ENCODE results near the gene TMPRSS3. TPM values are rescaled to one million over a fixed set of nuclear protein-coding genes. Genes with fewer than 3 reads are reported as not detected.

TMPRSS3 gene
- 1 to 10 TPM; 7.4 to 8.9 TPM for total RNA-seq

- Mint-ChIP-seq H3K27me3 (no peaks in the 10 kb centered on the region), H3K9me3 (peaks cover 4% of the 10 kb centered on the region), H3K4me3 (no peak within 1 kb of the TSS), H3K27ac (no peak within 1 kb of the TSS), H3K4me1 (peaks cover 66% of the 10 kb centered on the region), H3K36me3 (ENCODE audit: low read depth) (peaks cover 21% of the 10 kb centered on the region)
- ChIA-PET CTCF (no interaction called here), POLR2A (interaction anchor here (0.6 kb wide), 1 partner anchor 45 kb away, joined by 3 read pairs; no protein-coding TSS in a partner anchor)
- DNase-seq = no peak
Measured at GRCh38 chr21:42395905-42396651, at the start of gene TMPRSS3. TMPRSS3 (minus strand) TSS chr21:42396052; CDS start chr21:42395417, 635 bp downstream.

GRCh38 chr21:42445311-42445710, 49.5 kb upstream of the TMPRSS3 start:
- Mint-ChIP-seq H3K27me3 (no peaks in the 10 kb centered on the region), H3K27ac (no peak overlapping the region), H3K4me1 (peaks cover 28% of the 10 kb centered on the region), H3K36me3 (ENCODE audit: low read depth) (peaks cover 71% of the 10 kb centered on the region), H3K4me3 (no peak overlapping the region), H3K9me3 (no peaks in the 10 kb centered on the region)
- no peak for DNase-seq
- CTCF ChIA-PET = interaction anchor here (0.6 to 3.3 kb wide), 3 partner anchors 22 to 1472 kb away, joined by 3 to 9 read pairs (median 3); no protein-coding TSS in a partner anchor
- POLR2A ChIA-PET = no interaction called here

- ChIA-PET CTCF (interaction anchor here (0.7 to 3.3 kb wide), 3 partner anchors 21 to 134 kb away, joined by 3 to 9 read pairs (median 3); no protein-coding TSS in a partner anchor), POLR2A (no interaction called here)
- H3K27me3 Mint-ChIP-seq = no peaks in the 10 kb centered on the region
- no peak overlapping the region for H3K4me3 Mint-ChIP-seq
- H3K4me1 Mint-ChIP-seq = peaks cover 25% of the 10 kb centered on the region
- no peaks in the 10 kb centered on the region for H3K9me3 Mint-ChIP-seq
- peaks cover 78% of the 10 kb centered on the region for H3K36me3 Mint-ChIP-seq (ENCODE audit: low read depth)
- DNase-seq = no peak
- no peak overlapping the region for H3K27ac Mint-ChIP-seq
Measured at GRCh38 chr21:42444745-42445059, 48.9 kb upstream of the TMPRSS3 start.

GRCh38 chr21:42443876-42444744, 48.3 kb upstream of the TMPRSS3 start:
- POLR2A ChIA-PET = no interaction called here
- CTCF ChIA-PET = interaction anchor here (0.7 to 3.3 kb wide), 2 partner anchors 42 to 133 kb away, joined by 3 to 9 read pairs; no protein-coding TSS in a partner anchor
- no peak for DNase-seq
- Mint-ChIP-seq H3K27me3 (no peaks in the 10 kb centered on the region), H3K9me3 (no peaks in the 10 kb centered on the region), H3K27ac (no peak overlapping the region), H3K4me3 (no peak overlapping the region), H3K4me1 (peaks cover 27% of the 10 kb centered on the region), H3K36me3 (ENCODE audit: low read depth) (peaks cover 83% of the 10 kb centered on the region)

- CTCF ChIA-PET = interaction anchor here (3.3 kb wide), 1 partner anchor 132 kb away, joined by 9 read pairs; no protein-coding TSS in a partner anchor
- no peak overlapping the region for H3K27ac Mint-ChIP-seq
- no peaks in the 10 kb centered on the region for H3K27me3 Mint-ChIP-seq
- no peak overlapping the region for H3K4me3 Mint-ChIP-seq
- no peaks in the 10 kb centered on the region for H3K9me3 Mint-ChIP-seq
- POLR2A ChIA-PET = no interaction called here
- H3K4me1 Mint-ChIP-seq = peaks cover 32% of the 10 kb centered on the region
- peaks cover 90% of the 10 kb centered on the region for H3K36me3 Mint-ChIP-seq (ENCODE audit: low read depth)
- no peak for DNase-seq
Measured at GRCh38 chr21:42443181-42443785, 47.4 kb upstream of the TMPRSS3 start.

- H3K27ac Mint-ChIP-seq = no peak overlapping the region
- H3K9me3 Mint-ChIP-seq = no peaks in the 10 kb centered on the region
- POLR2A ChIA-PET = no interaction called here
Measured at GRCh38 chr21:42441963-42442362, 46.1 kb upstream of the TMPRSS3 start.

GRCh38 chr21:42440187-42440792, 44.4 kb upstream of the TMPRSS3 start:
- Mint-ChIP-seq H3K27ac (no peak overlapping the region), H3K9me3 (no peaks in the 10 kb centered on the region), H3K4me3 (no peak overlapping the region), H3K4me1 (peaks cover 30% of the 10 kb centered on the region), H3K36me3 (ENCODE audit: low read depth) (peaks cover 89% of the 10 kb centered on the region), H3K27me3 (no peaks in the 10 kb centered on the region)
- POLR2A ChIA-PET = no interaction called here
- DNase-seq = no peak
- CTCF ChIA-PET = no interaction called here

More at GRCh38 chr21:42441963-42442362, 46.1 kb upstream of the TMPRSS3 start:
- H3K27me3 Mint-ChIP-seq = no peaks in the 10 kb centered on the region
- DNase-seq = no peak
- H3K36me3 Mint-ChIP-seq (ENCODE audit: low read depth) = peaks cover 90% of the 10 kb centered on the region
- CTCF ChIA-PET = no interaction called here
- no peak overlapping the region for H3K4me3 Mint-ChIP-seq
- H3K4me1 Mint-ChIP-seq = peaks cover 33% of the 10 kb centered on the region

- H3K4me1 Mint-ChIP-seq = peaks cover 38% of the 10 kb centered on the region
- POLR2A ChIA-PET = no interaction called here
- CTCF ChIA-PET = interaction anchor here (1.1 to 1.7 kb wide), 2 partner anchors 11 to 19 kb away, joined by 3 to 4 read pairs; no protein-coding TSS in a partner anchor
- no peaks in the 10 kb centered on the region for H3K9me3 Mint-ChIP-seq
- no peak overlapping the region for H3K27ac Mint-ChIP-seq
- H3K4me3 Mint-ChIP-seq = no peak overlapping the region
- DNase-seq = no peak
- H3K27me3 Mint-ChIP-seq = no peaks in the 10 kb centered on the region
- H3K36me3 Mint-ChIP-seq (ENCODE audit: low read depth) = peaks cover 89% of the 10 kb centered on the region
Measured at GRCh38 chr21:42439284-42440186, 43.7 kb upstream of the TMPRSS3 start.

- H3K27me3 Mint-ChIP-seq = no peaks in the 10 kb centered on the region
- H3K27ac Mint-ChIP-seq = no peak overlapping the region
- peaks cover 93% of the 10 kb centered on the region for H3K36me3 Mint-ChIP-seq (ENCODE audit: low read depth)
- peaks cover 47% of the 10 kb centered on the region for H3K4me1 Mint-ChIP-seq
- no peak for DNase-seq
- ChIA-PET CTCF (interaction anchor here (1.1 to 1.7 kb wide), 3 partner anchors 10 to 18 kb away, joined by 3 to 4 read pairs (median 3); no protein-coding TSS in a partner anchor), POLR2A (interaction anchor here (0.6 kb wide), 1 partner anchor 12 kb away, joined by 3 read pairs; no protein-coding TSS in a partner anchor)
- H3K4me3 Mint-ChIP-seq = no peak overlapping the region
- H3K9me3 Mint-ChIP-seq = peaks cover under 1% of the 10 kb centered on the region
Measured at GRCh38 chr21:42438316-42439205, 42.7 kb upstream of the TMPRSS3 start.

GRCh38 chr21:42437786-42438185, 41.9 kb upstream of the TMPRSS3 start:
- DNase-seq = no peak
- H3K9me3 Mint-ChIP-seq = peaks cover 4% of the 10 kb centered on the region
- H3K36me3 Mint-ChIP-seq (ENCODE audit: low read depth) = peaks cover 97% of the 10 kb centered on the region
- H3K4me1 Mint-ChIP-seq = peaks cover 55% of the 10 kb centered on the region
- H3K27me3 Mint-ChIP-seq = no peaks in the 10 kb centered on the region
- no peak overlapping the region for H3K4me3 Mint-ChIP-seq
- POLR2A ChIA-PET = interaction anchor here (0.6 kb wide), 2 partner anchors 11 to 21 kb away, joined by 3 read pairs; no protein-coding TSS in a partner anchor
- H3K27ac Mint-ChIP-seq = no peak overlapping the region
- CTCF ChIA-PET = interaction anchor here (1.1 to 1.7 kb wide), 4 partner anchors 9 to 100 kb away, joined by 3 to 4 read pairs (median 3); no protein-coding TSS in a partner anchor

- CTCF ChIA-PET = interaction anchor here (0.7 to 1.3 kb wide), 4 partner anchors 12 to 99 kb away, joined by 3 read pairs; no protein-coding TSS in a partner anchor
- DNase-seq = no peak
- H3K4me1 Mint-ChIP-seq = peaks cover 61% of the 10 kb centered on the region
- H3K36me3 Mint-ChIP-seq (ENCODE audit: low read depth) = peaks cover 97% of the 10 kb centered on the region
- no peaks in the 10 kb centered on the region for H3K27me3 Mint-ChIP-seq
- H3K27ac Mint-ChIP-seq = no peak overlapping the region
- H3K4me3 Mint-ChIP-seq = no peak overlapping the region
- H3K9me3 Mint-ChIP-seq = peaks cover 12% of the 10 kb centered on the region
- POLR2A ChIA-PET = no interaction called here
Measured at GRCh38 chr21:42436914-42437313, 41.1 kb upstream of the TMPRSS3 start.
